GM03348 (cell line): Measurements from ENCODE around the gene MBD3L3.
"Not testable (repeated sequence)": the region's sequence is repeated elsewhere in the genome, so short reads cannot be mapped to it uniquely, and the experiment has no call there.

Source experiments
- DNase-seq: peaks from one replicate; pipeline ENCODE4 v3.0.0; 2012; ENCODE audit warnings: low spot score

MBD3L3 gene

DNA sequence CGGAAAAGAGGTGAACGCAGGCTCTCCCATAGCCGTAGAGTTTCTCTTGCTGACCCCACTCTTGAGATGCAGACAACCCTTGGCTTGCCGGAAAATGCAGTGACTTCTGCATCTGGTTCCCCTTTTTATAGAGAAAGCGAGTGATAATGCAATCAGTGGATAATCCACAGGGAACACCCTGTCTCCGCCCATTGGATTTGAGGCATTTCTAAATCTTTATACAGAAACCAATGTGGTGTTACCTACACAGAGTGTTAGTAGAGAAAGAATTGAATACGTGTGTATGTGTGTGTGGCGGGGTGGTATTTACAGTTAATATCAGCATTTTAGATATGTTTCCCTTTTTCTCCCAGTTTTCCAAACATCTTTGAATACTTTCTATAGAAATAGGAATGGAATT, at the start of gene MBD3L3:
Gene MBD3L3 (minus strand): TSS at position 101 of the 400 bp plus-strand sequence. CDS start 71 bp downstream, at position 30.
- DNase-seq = not testable (repeated sequence)

DNA sequence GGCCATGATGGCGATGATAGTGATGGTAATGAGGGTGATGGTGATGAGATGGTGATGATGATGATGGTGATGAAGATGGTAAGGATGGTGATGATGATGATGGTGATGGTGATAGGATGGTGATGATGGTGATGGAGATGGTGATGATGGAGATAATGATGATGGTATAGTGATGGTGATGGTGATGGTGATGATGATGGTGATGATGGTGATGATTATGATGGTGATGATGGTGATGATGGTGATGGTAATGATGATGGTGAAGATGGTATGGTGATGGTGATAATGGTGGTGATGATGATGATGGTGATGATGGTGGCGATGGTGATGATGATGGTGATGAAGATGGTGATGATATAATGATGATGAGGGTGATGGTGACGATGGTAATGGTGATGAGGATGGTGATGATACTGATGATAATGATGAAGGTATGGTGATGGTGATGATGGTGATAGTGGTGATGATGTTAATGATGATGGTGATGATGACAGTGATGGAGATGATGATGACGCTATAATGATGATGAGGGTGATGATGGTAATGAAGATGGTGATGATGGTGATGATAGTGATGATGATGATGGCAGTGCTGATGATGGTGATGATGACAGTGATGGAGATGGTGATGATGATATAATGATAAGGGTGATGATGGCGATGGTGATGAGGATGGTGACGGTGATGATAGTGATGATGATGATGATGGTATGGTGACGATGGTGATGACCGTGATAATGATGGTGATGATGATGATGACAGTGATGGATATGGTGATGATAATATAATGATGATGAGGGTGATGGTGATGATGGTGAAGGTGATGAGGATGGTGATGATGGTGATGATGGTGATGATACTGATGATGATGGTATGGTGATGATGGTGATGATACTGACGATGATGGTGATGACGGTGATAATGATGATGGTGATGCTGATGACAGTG, 48.5 kb upstream of the MBD3L3 start:
- DNase-seq = no peak

DNA sequence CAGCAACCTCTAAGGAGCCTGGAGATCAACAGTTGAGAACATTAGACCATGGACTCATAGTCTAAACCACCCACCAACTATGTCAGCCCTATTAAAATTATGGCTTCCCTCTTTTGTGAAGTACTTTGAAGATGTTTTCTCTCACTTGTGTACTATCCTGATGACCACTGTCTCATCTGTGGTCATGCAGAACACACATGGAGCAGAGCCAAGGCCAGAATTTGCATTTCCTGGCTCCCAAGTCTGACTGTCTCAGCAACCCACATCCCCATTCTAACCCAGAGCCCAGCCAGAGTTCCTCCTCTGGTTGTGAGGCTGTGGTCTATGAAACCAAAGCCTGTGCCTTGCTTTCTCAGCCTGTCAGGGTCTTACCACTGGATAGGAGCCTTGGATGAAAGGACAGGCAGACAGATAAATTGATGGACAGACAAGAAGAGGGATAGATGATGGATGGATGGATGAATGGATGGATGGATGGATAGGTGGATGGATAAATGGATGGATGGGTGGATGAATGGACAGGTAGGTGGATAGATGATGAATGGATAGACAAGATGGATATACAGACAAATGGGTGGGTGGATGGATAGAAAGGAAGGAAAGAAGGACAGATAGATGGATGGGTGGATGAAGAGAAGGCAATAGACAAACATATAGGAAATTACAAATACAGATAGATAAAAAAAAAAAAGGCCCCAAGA, 46.4 kb upstream of the MBD3L3 start:
- no peak for DNase-seq

DNA sequence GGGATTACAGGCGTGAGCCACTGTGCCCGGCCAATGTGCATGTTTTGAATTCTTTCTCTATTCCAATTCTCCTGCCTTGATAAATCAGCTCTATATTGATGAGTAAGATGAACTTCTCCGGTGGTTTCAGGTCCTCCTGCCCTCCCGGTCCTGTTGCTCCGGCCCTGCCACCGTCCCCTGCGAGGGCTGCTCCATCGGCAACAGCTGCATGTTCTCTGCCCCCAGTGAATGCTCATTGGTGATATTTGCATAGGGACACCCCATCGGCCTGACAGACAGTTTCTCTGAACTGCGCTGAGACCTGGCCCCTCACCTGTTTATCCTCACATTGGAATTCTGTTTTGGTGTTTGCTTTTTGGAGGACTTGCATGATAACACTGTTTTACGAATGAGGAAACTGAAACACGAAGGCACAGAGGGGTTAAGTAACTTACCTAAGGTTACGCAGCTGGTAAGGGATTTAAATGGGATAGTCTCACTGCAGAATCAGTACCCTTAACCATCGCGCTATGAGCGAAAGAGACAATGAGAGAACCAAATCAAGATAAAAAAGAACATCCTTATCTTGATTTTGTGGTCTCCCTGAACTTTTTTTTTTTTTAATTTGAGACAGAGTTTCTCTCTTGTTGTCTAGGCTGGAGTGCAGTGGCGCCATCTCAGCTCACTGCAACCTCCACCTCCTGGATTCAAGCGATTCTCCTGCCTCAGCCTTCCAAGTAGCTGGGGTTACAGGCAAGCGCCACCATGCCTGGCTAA, 43.2 kb upstream of the MBD3L3 start:
- no peak for DNase-seq

DNA sequence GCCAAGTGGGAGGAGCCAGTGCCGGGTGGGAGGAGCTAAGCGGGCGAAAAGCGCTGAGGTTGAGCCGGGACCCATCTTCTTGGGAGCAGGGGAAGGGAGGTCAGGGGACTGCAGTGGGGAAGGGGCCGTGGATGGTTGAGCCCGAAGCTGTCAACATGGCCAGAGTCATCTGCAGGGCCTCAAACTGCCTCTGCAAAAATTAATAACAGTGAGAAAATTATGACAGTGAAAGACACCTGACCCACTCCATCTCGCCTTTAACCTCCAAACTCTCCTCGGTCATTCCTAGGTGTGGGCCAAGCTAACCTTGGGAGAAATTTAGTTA, 41.1 kb upstream of the MBD3L3 start:
- no peak for DNase-seq

DNA sequence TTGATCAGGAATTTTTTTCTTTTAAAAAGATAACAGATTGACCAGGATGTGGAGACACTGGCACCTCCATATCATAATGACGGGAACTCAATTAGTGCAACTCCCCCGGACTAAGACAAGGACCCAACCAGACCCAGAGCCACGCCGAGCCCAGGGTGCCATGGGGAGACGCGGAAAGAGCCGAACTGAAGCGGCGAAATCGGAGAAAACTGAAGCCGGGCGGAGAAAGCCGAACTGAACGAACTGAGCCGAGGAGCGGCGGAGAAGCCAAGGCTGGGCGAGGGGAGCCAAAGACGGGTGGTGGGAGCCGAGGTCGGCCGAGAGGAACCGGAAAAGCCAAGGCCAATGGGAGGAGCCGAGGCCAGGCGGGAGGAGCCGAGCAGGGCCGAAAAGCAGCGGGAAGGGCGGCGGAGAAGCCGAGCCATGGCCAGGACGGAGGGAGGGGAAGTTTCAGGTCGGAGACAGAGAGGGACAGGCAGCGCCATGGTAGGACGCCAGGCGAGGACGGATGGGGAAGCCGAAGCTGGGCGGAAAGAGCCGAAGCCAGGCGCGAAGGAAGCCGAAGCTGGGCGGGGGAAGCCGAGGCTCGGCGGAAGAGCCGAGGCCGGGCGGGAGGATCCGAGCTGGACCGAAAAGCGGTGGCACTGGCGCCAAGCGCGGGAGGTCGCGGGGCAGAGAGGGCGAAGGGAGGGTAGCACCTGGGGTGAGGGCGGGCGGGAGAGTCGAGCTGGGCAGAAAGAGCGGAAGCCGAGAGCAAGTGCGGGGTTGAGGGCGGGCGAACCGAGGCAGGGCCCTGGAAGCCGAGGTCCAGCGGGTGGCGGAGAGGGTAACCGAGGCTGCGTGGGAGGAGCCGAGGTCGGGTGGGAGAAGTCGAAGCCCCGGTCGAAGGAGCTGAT, 40.5 kb upstream of the MBD3L3 start:
- peak; percentile 96 for DNase-seq

DNA sequence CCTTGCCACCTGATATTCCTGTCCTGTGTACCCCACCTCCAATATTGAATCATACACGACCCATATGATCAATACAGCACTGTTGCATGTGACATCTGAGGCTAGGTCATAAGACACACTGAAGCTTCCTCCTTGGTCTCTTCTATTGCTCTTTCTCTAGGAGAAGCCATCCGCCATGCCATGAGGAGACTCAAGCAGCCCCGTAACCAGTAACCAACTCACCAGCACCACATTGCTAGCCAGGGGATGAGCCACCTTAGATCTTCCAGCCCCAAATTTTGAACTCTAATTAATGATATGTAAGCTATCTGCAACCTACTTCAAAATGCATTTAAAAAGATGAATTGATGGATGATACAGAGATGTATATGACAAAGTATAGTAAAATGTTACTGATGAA, 39.6 kb upstream of the MBD3L3 start:
- DNase-seq = no peak

DNA sequence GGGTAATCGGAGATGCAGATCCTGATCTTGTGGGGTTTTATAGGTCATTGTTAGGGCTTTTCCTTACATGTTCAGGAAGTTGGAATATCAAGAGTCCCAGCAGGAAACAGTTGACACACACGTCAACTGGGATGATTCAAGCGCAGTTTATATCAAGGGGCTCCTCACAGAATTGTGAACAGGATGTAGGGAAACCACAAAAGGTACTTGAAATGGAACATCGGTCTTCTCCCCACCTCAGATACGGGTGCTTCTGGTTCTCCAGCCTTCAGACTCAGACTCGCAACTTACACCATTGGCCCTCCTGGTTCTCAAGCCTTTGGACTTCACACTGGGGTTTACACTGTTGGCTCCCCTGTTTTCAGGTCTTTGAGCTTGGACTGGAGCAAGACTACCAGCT, 30.5 kb upstream of the MBD3L3 start:
- no peak for DNase-seq

DNA sequence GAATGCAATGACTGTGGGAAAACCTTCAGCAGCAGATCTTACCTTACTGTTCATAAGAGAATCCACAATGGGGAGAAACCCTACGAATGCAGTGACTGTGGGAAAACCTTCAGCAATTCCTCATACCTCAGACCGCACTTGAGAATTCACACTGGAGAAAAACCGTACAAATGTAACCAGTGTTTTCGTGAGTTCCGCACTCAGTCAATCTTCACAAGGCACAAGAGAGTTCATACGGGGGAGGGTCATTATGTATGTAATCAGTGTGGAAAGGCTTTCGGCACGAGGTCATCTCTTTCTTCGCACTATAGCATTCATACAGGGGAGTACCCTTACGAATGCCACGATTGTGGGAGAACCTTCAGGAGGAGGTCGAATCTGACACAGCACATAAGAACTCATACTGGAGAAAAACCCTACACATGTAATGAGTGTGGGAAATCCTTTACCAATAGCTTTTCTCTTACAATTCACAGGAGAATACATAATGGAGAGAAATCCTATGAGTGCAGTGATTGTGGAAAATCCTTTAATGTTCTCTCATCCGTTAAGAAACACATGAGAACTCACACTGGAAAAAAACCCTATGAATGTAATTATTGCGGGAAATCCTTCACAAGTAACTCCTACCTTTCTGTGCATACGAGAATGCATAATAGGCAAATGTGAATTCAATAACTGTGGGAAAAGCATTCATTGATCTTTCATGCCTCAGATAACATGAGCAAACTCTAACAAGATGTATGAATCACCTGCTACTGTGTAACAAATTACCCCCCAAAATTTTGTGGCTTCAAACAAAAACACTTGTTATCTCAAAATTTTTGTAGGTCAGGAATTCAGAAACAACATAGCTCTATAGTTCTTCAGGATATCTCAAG, 24.8 kb upstream of the MBD3L3 start:
- DNase-seq = no peak

DNA sequence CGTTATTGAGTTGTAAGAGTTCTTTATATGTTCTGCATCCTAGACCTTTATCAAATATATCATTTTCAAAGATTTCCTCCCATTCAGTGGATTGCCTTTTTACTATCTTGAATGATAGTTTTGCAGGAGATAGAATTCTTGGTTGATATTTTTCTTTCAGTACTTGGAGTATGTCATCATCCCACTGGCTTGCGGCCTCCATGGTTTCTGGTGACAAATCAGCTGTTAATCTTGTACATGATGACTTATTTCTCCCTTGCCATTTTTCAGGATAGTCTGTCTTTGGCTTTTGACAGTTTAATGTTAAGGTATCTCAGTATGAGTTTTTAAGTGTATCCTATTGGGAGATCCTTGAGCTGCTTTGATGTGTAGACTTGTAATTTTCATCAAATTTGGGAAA, 19.5 kb upstream of the MBD3L3 start:
- no peak for DNase-seq

DNA sequence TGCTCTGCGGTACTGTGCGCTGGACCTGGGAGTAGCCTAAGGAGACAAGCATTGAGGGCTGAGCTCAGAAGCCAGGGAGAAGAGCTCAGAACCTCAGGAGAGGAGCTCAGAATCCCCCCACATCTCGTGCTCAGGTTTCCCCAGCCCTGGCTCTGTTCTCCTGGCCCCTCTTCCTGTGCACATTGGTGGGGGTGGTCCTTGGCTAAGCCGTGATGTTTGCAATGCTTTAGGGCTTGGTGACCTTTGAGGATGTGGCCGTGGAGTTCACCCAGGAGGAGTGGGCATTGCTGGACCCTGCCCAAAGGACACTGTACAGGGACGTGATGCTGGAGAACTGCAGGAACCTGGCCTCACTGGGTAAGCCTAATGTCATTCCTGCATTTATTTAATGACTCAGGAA, 17.7 kb upstream of the MBD3L3 start:
- DNase-seq = no peak

DNA sequence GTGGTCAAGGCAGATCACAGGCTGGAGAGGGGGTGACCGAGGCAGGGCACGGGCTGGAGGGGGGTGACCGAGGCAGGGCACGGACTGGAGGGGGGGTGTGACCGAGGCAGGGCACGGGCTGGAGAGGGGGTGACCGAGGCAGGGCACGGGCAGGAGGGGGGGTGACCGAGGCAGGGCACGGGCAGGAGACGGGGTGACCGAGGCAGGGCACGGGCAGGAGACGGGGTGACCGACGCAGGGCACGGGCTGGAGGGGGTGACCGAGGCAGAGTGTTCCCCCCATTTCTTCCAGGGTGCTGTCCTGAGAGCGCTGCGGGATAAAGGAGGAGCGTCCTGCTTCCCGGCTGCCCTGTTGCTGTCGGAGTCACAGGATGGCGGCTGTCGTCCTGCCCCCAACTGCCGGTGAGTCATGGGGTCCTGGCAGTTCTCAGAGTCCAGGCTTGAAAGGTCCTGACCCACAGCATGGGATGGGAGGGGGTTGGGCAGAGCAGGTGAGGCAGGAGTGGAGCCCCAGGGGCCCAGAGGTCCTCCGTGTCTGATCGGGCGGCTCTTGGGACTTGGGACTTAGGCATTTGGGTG, 16.3 kb upstream of the MBD3L3 start:
- DNase-seq = no peak

DNA sequence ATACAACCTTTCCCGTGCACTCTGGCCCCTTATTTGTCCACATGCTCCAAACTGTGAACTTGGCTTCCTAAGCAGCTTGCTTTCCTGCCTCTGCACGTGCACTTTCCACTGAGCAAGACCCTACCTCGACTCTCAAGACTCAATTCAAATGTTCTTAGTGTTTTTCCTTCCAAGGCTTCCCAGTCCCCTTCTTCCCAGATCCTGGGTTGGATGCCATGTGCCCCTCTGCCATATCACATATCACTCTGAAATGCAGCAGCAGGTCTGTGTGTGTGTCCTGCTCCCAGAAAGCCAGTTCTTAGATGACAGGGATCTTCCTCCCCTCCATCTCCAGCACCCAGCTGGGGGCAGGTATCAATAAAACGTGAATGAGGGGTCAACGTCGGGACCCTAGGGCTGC, 14.1 kb upstream of the MBD3L3 start:
- DNase-seq = no peak

DNA sequence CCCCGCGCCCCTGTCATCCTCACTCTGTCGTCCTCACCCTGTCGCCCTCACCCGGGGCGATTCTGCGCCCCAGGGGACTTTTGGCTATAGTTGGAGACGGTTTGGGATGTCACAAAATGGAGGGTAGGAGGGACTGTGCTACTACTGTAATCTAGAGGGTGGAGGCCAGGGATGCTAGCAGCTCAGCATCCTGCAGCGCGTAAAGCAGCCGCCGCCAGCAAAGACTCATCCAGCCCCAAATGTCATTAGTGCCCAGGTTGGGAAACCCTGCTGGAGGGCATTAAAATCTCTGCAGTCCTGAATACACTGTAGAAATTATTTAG, 11.4 kb upstream of the MBD3L3 start:
- DNase-seq = no peak

DNA sequence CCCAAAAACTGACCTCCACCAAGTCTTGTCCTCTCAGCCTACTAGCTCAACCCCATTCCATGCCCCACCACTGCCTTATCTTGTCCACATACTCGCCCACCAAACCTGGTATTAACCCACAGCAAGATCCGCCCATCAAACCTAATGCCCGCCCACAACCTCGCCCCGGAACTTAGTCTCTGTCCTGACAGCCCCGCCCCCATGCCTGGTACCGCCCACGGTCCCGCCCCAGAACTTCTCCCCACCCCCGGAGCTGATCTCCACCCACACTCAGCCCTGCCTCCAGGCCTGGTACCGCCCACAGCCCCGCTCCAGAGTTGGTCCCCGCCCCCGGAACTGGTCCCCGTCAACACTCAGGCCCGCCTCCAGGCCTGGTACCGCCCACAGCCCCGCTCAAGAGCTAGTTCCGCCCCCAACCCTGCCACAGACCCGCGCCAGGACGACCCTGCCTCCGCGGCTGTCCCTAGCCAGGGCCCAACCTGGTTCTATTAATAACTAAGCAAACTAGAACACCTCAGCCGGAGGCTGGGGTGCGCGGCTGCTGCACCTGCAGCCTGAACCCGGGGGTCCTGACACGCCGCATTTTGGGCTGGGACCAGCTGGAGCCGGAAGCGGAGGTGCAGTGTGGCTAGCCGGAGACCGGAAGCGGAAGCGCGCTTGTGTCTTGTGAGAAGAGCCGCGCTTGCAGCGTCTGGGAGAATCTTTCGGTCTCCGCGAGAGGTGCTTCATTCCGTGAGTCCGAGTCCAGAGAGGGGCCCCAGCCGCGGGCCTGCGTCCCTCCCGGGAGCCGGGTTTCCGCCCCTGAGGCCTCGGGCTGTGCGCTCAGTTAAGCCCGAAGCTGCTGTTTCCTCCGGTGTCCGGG, 10.8 kb upstream of the MBD3L3 start, which contains the start of gene ZNF557:
Gene ZNF557 (plus strand): TSS at position 662 of the 862 bp plus-strand sequence. CDS start 5,372 bp downstream, outside the sequence.
- DNase-seq = peak; percentile 96

DNA sequence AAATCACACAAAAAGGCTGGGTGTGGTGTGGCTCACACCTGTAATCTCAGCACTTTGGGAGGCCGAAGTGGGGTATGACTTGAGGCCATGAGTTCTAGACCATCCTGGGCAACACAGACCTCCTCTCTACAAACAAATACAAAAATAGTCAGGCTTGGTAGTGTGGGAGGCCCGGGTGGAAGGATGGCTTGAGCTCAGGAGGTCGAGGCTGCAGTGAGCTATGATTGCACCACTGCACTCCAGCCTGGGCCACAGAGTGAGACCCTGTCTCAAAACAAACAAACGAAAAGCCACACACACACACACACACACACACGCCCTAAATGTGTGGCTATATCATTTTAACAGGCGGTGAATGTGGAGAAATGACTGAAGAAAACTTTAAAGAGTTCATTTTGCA, 10.1 kb upstream of the MBD3L3 start:
- no peak for DNase-seq

DNA sequence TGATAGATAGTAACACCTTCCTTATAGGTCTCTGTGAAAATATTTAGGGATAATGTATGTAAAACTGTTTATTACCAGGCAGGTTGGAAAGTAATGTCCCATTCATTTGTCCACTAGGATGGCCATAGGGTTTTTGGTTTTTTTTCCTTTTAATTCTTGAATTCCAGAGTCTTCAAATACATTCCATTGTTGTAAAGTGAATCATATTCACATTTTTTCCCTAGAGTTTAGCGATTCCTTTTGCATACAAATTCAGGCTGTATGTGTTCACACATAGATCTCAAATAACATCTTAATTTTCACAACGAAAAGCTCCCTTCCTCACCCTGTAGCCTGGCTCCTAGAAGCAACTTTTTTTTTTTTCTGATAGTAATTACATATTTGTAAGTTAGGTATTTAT, 9.2 kb upstream of the MBD3L3 start:
- DNase-seq = peak; percentile 19

DNA sequence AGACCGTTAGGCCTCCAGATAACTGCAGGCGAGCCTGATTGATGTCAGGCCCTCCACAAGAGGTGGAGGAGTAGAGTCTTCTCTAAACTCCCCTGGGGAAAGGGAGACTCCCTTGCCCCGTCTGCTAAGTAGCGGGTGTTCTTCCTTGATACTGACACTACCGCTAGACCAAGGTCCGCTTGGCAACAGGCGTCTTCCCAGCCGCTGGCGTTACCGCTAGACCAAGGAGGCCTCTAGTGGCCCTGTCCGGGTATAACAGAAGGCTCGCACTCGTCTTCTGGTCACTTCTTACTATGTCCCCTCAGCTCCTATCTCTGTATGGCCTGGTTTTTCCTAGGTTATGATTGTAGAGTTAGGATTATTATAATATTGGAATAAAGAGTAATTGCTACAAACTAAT, 8.6 kb upstream of the MBD3L3 start:
- not testable (repeated sequence) for DNase-seq

DNA sequence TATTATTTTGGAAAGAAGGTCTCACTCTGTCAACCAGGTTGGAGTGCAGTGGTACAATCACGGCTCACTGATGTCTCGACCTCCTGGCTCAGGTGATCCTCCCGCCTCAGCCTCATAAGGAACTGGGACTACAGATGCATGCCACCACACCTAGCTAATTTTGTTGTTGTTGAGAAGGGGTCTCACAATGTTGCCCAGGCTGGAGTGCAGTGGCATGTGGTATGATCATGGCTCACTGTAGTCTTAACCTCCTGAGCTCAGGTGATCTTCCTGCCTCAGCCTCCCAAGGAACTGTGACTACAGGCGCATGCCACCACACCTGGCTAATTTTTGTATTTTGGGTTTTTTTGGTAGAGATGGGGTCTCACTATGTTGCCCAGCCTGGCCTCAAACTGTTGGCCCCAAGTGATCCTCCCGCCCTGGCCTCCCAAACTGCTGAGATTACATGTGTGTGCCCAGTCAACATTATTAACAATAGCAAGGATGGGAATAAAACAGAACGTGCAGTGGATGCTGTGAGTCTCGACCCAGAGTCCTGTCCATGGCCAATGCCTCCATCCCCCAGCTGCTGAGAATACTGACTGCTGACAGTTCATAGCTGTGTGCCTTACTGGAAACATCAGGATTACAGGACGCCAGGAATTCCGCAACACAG, 5.4 kb upstream of the MBD3L3 start:
- no peak for DNase-seq
